Measurements from ENCODE around the gene CXCL3.

CXCL3 gene

GRCh38 chr4:74016068-74016467 is 22.4 kb downstream of the CXCL3 start:
- no peak for DNase-seq (ENCODE audit: low read depth in 1 of 2, low spot score in 1 of 2)

GRCh38 chr4:74015126-74015780 is 23.2 kb downstream of the CXCL3 start:
- no peak for DNase-seq (ENCODE audit: low read depth in 1 of 2, low spot score in 1 of 2)

- DNase-seq (ENCODE audit: low read depth in 1 of 2, low spot score in 1 of 2) = no peak
These were observed 24.2 kb downstream of the CXCL3 start for GRCh38 chr4:74014332-74014731.

GRCh38 chr4:74013264-74013663 is 25.2 kb downstream of the CXCL3 start:
- no peak for DNase-seq (ENCODE audit: low read depth in 1 of 2, low spot score in 1 of 2)

GRCh38 chr4:74012130-74012529 is 26.4 kb downstream of the CXCL3 start:
- no peak for DNase-seq (ENCODE audit: low read depth in 1 of 2, low spot score in 1 of 2)

- no peak for DNase-seq (ENCODE audit: low read depth in 1 of 2, low spot score in 1 of 2)
These were observed 29.2 kb downstream of the CXCL3 start for GRCh38 chr4:74009307-74009706.

- no peak for DNase-seq (ENCODE audit: low read depth in 1 of 2, low spot score in 1 of 2)
These were observed 32.4 kb downstream of the CXCL3 start for GRCh38 chr4:74006009-74006476.

- DNase-seq (ENCODE audit: low read depth in 1 of 2, low spot score in 1 of 2) = no peak
These were observed 33.0 kb downstream of the CXCL3 start for GRCh38 chr4:74005528-74005927.

- DNase-seq (ENCODE audit: low read depth in 1 of 2, low spot score in 1 of 2) = no peak
These were observed 33.8 kb downstream of the CXCL3 start for GRCh38 chr4:74004668-74005067.

- DNase-seq (ENCODE audit: low read depth in 1 of 2, low spot score in 1 of 2) = no peak
These were observed 38.2 kb downstream of the CXCL3 start for GRCh38 chr4:74000301-74000700.

- DNase-seq (ENCODE audit: low read depth in 1 of 2, low spot score in 1 of 2) = no peak
These were observed 40.2 kb downstream of the CXCL3 start, which contains the start of gene CXCL5 for GRCh38 chr4:73998040-73999011. Gene CXCL5, minus strand, starts transcription at chr4:73998677. Its CDS starts 96 bp downstream, at chr4:73998581.

- DNase-seq (ENCODE audit: low read depth in 1 of 2, low spot score in 1 of 2) = no peak
These were observed 46.4 kb downstream of the CXCL3 start for GRCh38 chr4:73992050-73992449.

GRCh38 chr4:73991742-73992000 is 46.8 kb downstream of the CXCL3 start:
- DNase-seq (ENCODE audit: low read depth in 1 of 2, low spot score in 1 of 2) = no peak

- no peak for DNase-seq (ENCODE audit: low read depth in 1 of 2, low spot score in 1 of 2)
These were observed 47.3 kb downstream of the CXCL3 start for GRCh38 chr4:73990988-73991741.

GRCh38 chr4:73989928-73990327 is 48.6 kb downstream of the CXCL3 start:
- DNase-seq (ENCODE audit: low read depth in 1 of 2, low spot score in 1 of 2) = no peak

GRCh38 chr4:73989031-73989430 is 49.5 kb downstream of the CXCL3 start:
- DNase-seq (ENCODE audit: low read depth in 1 of 2, low spot score in 1 of 2) = no peak

GRCh38 chr4:73988061-73988460 is 50.4 kb downstream of the CXCL3 start, which contains the start of gene PPBP:
Gene PPBP, minus strand, starts transcription at chr4:73988190. Its CDS starts 87 bp downstream, at chr4:73988103.
- no peak for DNase-seq (ENCODE audit: low read depth in 1 of 2, low spot score in 1 of 2)

Data from activated T-helper 1 cell treated with anti-CD3 and anti-CD28 coated beads, Interleukin-2, amount 50 U/mL, for 16 hours (primary cell).